ENCODE measurements around the gene SOX10. TPM values are rescaled to one million over a fixed set of nuclear protein-coding genes. Genes with fewer than 3 reads are reported as not detected.

SOX10 gene
- total RNA-seq, 1 experiment from 2014 or later = 2.4 TPM

GRCh38 chr22:38017939-38018885 is 33.9 kb upstream of the SOX10 start:
- Histone ChIP-seq H4K8ac (replicated peaks; ENCODE audit: insufficient read length, low read depth, low read length) (no peak overlapping the region), H3K79me1 (ENCODE audit: insufficient read depth, low read depth, low read length, poor library complexity, severe bottlenecking) (no peaks in the 10 kb centered on the region), H3K14ac (ENCODE audit: insufficient read depth, low read length) (no peak overlapping the region), H3K4me2 (ENCODE audit: insufficient read depth, insufficient read length, low read length) (no peak overlapping the region), H3K23me2 (ENCODE audit: insufficient read length, low read depth, low read length, poor library complexity, severe bottlenecking) (no peaks in the 10 kb centered on the region), H2AK5ac (ENCODE audit: insufficient read length, low read length) (no peak overlapping the region), H2BK20ac (ENCODE audit: low read depth, low read length, poor library complexity, severe bottlenecking) (no peak overlapping the region), H2BK15ac (ENCODE audit: low read depth, low read length) (no peak overlapping the region; the same call in 1 of the 2 replicates), H2BK12ac (ENCODE audit: insufficient read length, low read depth, low read length) (no peak overlapping the region), H3K18ac (ENCODE audit: insufficient read length, low read depth, low read length) (no peak overlapping the region), H3T11ph (ENCODE audit: low read length) (no peak overlapping the region), H3K79me2 (ENCODE audit: insufficient read depth, low read length) (no peaks in the 10 kb centered on the region), H2BK120ac (ENCODE audit: low read depth, low read length, poor library complexity, severe bottlenecking) (no peak overlapping the region), H3K9ac (ENCODE audit: extremely low read depth, insufficient read length, low read length) (no peak overlapping the region), H3K4me1 (ENCODE audit: insufficient read depth, low read length) (no peaks in the 10 kb centered on the region), H2BK5ac (ENCODE audit: insufficient read length, low read length) (no peak overlapping the region), H3K4ac (ENCODE audit: low read depth, low read length) (no peak overlapping the region), H2AFZ (ENCODE audit: low read length) (no peak overlapping the region), H4K20me1 (ENCODE audit: control insufficient read depth, insufficient read depth, insufficient read length) (no peaks in the 10 kb centered on the region), H3K9me3 (ENCODE audit: control insufficient read depth, low read depth, low read length) (no peaks in the 10 kb centered on the region), H3K27me3 (ENCODE audit: insufficient read depth, low read length) (no peaks in the 10 kb centered on the region), H3K56ac (ENCODE audit: insufficient read length, low read depth, low read length) (no peak overlapping the region), H4K91ac (ENCODE audit: insufficient read length, low read depth, low read length) (no peak overlapping the region), H4K5ac (ENCODE audit: insufficient read length, low read depth, low read length) (no peak overlapping the region), H3K23ac (ENCODE audit: insufficient read length, low read depth, low read length) (no peak overlapping the region), H3K27ac (ENCODE audit: insufficient read length, low read depth, low read length) (no peak overlapping the region)
- H3K27ac Mint-ChIP-seq = peak overlapping the region in 1 of 3 experiments; percentile 94; a peak in 2 of 7 replicates
- H3K4me1 Mint-ChIP-seq = peaks cover 0 to 23% of the 10 kb centered on the region in 2 experiments; a peak in 2 of 4 replicates
- TF ChIP-seq CTCF (conservative IDR thresholded peaks at IDR 0.05) = no peak
- H3K4me3 Mint-ChIP-seq = no peak overlapping the region
- H3K27me3 Mint-ChIP-seq (ENCODE audit: low read depth) = peaks cover 15% of the 10 kb centered on the region
- WGBS (ENCODE audit: extremely low coverage, insufficient read length, low lambda C conversion rate) = no CpG with 5 or more reads among the region's 12 CpGs
- H3K9me3 Mint-ChIP-seq = peaks cover 0 to 2% of the 10 kb centered on the region in 2 experiments; a peak in 3 of 5 replicates
- no peak for DNase-seq
- H3K36me3 Mint-ChIP-seq (ENCODE audit: insufficient read depth in 1 of 3, low read depth in 3 of 3) = no peaks in the 10 kb centered on the region

Measured in H9 (cell line).